Measurements from ENCODE around the gene NDUFS8. TPM values are rescaled to one million over a fixed set of nuclear protein-coding genes. Genes with fewer than 3 reads are reported as not detected.

NDUFS8 gene
- total and polyA plus RNA-seq, 2 of the 13 experiments (the other 11 are each of a cell fraction or from before 2014, with no cell fraction given): 96.7 to 158 TPM

GRCh38 chr11:67999704-68000103 is 30.8 kb upstream of the NDUFS8 start:
- ATAC-seq: no peak
- Histone ChIP-seq H3K36me3 (replicated peaks in 1 of 2; ENCODE audit: control insufficient read depth in 1 of 2, insufficient read depth in 2 of 2, low read length in 2 of 2) (no peaks in the 10 kb centered on the region), H3K4me1 (ENCODE audit: insufficient read depth, low read length) (peaks cover 25% of the 10 kb centered on the region), H3K4me2 (ENCODE audit: low read depth, low read length) (no peak overlapping the region), H3K9me3 (ENCODE audit: low read length) (no peaks in the 10 kb centered on the region), H3K4me3 (replicated peaks in 1 of 3; ENCODE audit: insufficient read depth in 1 of 3, low read depth in 2 of 3, low read length in 3 of 3) (no peak overlapping the region), H3K27ac (ENCODE audit: extremely low read length, insufficient read depth, low read length) (no peak overlapping the region), H3K27me3 (ENCODE audit: control insufficient read depth in 1 of 2, insufficient read depth in 2 of 2, low read length in 2 of 2) (no peaks in the 10 kb centered on the region), H4K20me1 (ENCODE audit: insufficient read depth, low read length) (no peaks in the 10 kb centered on the region), H3K9ac (ENCODE audit: insufficient read depth, low read depth, low read length) (no peak overlapping the region), H2AFZ (ENCODE audit: low read length) (no peak overlapping the region), H3K79me2 (ENCODE audit: insufficient read depth, low read length) (no peaks in the 10 kb centered on the region)
- no peak for TF ChIP-seq KDM4B (CRISPR knock-in tag; IDR thresholded peaks at IDR 0.05)
- TF ChIP-seq GATAD2A (CRISPR knock-in tag; IDR thresholded peaks at IDR 0.05): no peak
- TF ChIP-seq IRF1 (CRISPR knock-in tag; IDR thresholded peaks at IDR 0.05; ENCODE audit: low read depth): no peak
- peak; percentile 81 for TF ChIP-seq ZNF629 (CRISPR knock-in tag; conservative IDR thresholded peaks at IDR 0.05)
- in situ Hi-C loops (cut with HindIII; ENCODE audit: extremely low pct_ligation_motif_present, low pct_unique_long_range_greater_than_20kb): no loop called here
- CTCF ChIA-PET (ENCODE audit: low intra/inter-chr PET ratio, low total read pairs): no interaction called here
- intact Hi-C loops (cut with micrococcal nuclease; ENCODE audit: unreplicated experiment): no loop called here
- 96% methylated on average over 4 of the region's 5 CpGs for WGBS (ENCODE audit: low lambda C conversion rate)
- DNase-seq (ENCODE audit: low spot score): no peak
- POLR2A ChIA-PET: no interaction called here
- no TSS peak for BruUV-seq (replicated peaks)
- no peak for FAIRE-seq

DNA sequence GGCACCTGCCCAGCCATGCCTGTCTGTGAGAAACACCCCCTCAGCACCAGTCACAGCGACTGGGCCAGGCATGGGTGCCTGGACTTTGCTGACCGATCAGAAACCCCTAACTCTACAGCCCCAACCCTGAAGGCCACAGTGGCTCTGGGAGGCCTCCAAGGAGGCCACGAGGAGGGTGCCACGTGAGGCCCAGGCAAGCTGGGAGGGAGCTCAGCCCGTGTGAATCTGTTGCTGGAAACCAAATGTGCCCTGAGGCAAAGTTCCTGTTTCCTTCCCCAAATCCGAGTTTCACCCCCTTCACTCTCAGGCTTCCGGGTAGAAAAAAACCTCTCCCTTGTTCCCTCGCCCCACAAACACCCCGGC is 27.9 kb upstream of the NDUFS8 start:
- 77% methylated on average over 8 of the region's 9 CpGs for WGBS (ENCODE audit: low lambda C conversion rate)
- no peaks in the 10 kb centered on the region for H4K20me1 ChIP-seq (ENCODE audit: insufficient read depth, low read length)
- intact Hi-C loops (cut with micrococcal nuclease; ENCODE audit: unreplicated experiment) (no loop called here), in situ Hi-C loops (cut with HindIII; ENCODE audit: extremely low pct_ligation_motif_present, low pct_unique_long_range_greater_than_20kb) (no loop called here)
- no peak overlapping the region for H2AFZ ChIP-seq (ENCODE audit: low read length)
- CTCF ChIA-PET (ENCODE audit: low intra/inter-chr PET ratio, low total read pairs): no interaction called here
- FAIRE-seq (no peak), ATAC-seq (peak; percentile 17; the same call in 1 of the 3 replicates), DNase-seq (ENCODE audit: low spot score) (no peak)
- POLR2A ChIA-PET: interaction anchor here (0.8 to 1.4 kb wide), 2 partner anchors 36 to 37 kb away, joined by 3 to 4 read pairs; partner anchors contain the start of gene TCIRG1
- BruUV-seq (replicated peaks): TSS peak; percentile 63
- no peaks in the 10 kb centered on the region for H3K79me2 ChIP-seq (ENCODE audit: insufficient read depth, low read length)
- H3K4me1 ChIP-seq (ENCODE audit: insufficient read depth, low read length): peaks cover 48% of the 10 kb centered on the region
- H3K27me3 ChIP-seq (ENCODE audit: control insufficient read depth in 1 of 2, insufficient read depth in 2 of 2, low read length in 2 of 2): no peaks in the 10 kb centered on the region
- H3K27ac ChIP-seq (ENCODE audit: extremely low read length, insufficient read depth, low read length): no peak overlapping the region
- H3K4me2 ChIP-seq (ENCODE audit: low read depth, low read length): peak overlapping the region; percentile 90
- H3K36me3 ChIP-seq (replicated peaks in 1 of 2; ENCODE audit: control insufficient read depth in 1 of 2, insufficient read depth in 2 of 2, low read length in 2 of 2): no peaks in the 10 kb centered on the region
- no peaks in the 10 kb centered on the region for H3K9me3 ChIP-seq (ENCODE audit: low read length)
- H3K9ac ChIP-seq (ENCODE audit: insufficient read depth, low read depth, low read length): no peak overlapping the region
- H3K4me3 ChIP-seq (replicated peaks in 1 of 3; ENCODE audit: insufficient read depth in 1 of 3, low read depth in 2 of 3, low read length in 3 of 3): peak overlapping the region in 1 of 3 experiments; percentile 72; a peak in 2 of 6 replicates
- TF ChIP-seq, protein P1, sequence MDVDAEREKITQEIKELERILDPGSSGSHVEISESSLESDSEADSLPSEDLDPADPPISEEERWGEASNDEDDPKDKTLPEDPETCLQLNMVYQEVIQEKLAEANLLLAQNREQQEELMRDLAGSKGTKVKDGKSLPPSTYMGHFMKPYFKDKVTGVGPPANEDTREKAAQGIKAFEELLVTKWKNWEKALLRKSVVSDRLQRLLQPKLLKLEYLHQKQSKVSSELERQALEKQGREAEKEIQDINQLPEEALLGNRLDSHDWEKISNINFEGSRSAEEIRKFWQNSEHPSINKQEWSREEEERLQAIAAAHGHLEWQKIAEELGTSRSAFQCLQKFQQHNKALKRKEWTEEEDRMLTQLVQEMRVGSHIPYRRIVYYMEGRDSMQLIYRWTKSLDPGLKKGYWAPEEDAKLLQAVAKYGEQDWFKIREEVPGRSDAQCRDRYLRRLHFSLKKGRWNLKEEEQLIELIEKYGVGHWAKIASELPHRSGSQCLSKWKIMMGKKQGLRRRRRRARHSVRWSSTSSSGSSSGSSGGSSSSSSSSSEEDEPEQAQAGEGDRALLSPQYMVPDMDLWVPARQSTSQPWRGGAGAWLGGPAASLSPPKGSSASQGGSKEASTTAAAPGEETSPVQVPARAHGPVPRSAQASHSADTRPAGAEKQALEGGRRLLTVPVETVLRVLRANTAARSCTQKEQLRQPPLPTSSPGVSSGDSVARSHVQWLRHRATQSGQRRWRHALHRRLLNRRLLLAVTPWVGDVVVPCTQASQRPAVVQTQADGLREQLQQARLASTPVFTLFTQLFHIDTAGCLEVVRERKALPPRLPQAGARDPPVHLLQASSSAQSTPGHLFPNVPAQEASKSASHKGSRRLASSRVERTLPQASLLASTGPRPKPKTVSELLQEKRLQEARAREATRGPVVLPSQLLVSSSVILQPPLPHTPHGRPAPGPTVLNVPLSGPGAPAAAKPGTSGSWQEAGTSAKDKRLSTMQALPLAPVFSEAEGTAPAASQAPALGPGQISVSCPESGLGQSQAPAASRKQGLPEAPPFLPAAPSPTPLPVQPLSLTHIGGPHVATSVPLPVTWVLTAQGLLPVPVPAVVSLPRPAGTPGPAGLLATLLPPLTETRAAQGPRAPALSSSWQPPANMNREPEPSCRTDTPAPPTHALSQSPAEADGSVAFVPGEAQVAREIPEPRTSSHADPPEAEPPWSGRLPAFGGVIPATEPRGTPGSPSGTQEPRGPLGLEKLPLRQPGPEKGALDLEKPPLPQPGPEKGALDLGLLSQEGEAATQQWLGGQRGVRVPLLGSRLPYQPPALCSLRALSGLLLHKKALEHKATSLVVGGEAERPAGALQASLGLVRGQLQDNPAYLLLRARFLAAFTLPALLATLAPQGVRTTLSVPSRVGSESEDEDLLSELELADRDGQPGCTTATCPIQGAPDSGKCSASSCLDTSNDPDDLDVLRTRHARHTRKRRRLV (CRISPR knock-in tag; IDR thresholded peaks at IDR 0.05): no peak
- no peak for TF ChIP-seq ZNF737 (CRISPR knock-in tag; IDR thresholded peaks at IDR 0.05; ENCODE audit: borderline replicate concordance)
- TF ChIP-seq ZNF556 (CRISPR knock-in tag; IDR thresholded peaks at IDR 0.05; ENCODE audit: borderline replicate concordance): no peak
- no peak for TF ChIP-seq RFX3 (CRISPR knock-in tag; IDR thresholded peaks at IDR 0.05)
- TF ChIP-seq TEF (CRISPR knock-in tag; IDR thresholded peaks at IDR 0.05): no peak
